ENCODE data around the gene ANGEL2.
A peak's percentile ranks its signal among the peaks of the same experiment; 100 is the strongest.
"Not testable (repeated sequence)": the region's sequence is repeated elsewhere in the genome, so short reads cannot be mapped to it uniquely, and the experiment has no call there.

ANGEL2 gene

DNA sequence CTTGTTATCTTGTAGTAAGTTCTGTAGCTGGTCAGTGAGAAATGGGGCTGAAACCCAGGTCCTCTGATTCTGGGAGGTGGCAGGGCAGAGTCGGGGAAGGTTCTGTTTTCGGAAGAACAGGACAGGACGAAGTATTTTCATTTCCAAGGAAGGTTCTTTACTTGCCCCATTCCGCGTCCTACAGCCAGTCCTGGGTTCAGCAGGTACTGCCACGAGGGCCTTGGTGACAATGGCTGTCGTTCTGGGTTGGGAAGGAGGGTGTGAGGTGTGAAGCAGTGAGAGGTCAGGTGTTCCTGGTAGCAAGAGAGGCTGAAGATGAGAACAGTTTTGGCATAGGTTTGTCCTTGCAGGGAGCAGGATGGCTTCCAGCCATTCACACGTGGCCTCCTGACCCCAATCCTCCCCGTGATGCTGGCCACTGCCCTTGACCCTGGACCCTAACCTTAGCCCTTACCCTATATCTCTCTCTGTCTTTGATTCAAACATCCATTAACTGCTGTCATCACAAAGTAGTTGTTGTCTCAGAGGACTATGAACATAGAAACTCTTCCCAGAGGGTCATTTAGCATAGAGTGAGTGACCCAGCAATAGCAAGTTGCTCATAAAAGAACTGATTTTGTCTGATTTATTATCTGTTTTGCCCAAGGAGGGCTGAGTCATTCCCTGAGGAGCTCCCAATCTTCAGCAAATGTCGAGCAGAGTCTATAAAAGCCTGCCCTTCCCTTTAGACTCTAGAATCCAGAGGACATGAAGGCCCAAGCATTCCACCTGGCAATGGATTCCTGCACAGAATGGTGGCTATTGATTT is 40.4 kb downstream of the ANGEL2 start:
- no peak for DNase-seq (ENCODE audit: low spot score)

- no peak for DNase-seq (ENCODE audit: low spot score)
Observed at GRCh38 chr1:212974711-212975110, 41.0 kb downstream of the ANGEL2 start.

DNA sequence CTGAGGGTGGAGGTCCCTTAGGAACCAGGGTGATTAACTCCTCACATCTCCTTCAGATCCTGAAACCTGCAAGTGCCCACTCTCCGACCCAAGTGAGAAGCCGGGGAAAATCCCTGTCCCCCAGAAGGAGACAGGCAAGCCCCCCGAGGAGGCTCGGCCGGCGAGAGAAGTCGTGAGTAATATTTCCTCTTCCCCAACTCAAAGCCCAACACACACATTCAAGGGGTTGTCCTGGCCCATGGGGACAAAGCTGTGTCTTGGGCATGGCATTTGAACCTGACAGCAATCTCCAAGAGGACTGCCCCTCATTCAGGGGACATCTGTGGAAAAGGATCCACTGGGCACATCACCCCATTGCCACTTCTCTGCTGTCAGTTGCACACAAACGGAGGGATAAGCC is 41.8 kb downstream of the ANGEL2 start:
- no peak for DNase-seq (ENCODE audit: low spot score)

DNA sequence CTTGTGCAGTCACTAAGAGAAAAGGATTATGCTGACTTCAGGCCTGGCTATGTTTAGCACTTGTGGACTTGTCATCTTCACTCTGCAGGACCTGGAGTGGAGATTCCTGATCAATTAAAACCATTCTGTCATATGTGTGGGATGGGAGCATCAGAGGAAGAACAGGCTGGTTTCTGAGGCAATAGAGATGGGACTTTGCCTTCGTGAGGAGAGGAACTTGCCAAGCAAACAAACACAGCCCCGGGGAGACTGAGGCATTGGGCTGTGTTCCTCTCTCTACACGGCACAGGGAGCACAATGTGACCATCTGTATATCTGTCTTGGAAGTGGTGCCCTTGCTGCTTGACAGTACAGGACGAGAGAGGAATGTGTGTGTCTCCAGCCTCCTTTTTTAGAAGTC is 42.2 kb downstream of the ANGEL2 start:
- no peak for DNase-seq (ENCODE audit: low spot score)

- no peak for DNase-seq (ENCODE audit: low spot score)
Observed at GRCh38 chr1:212971312-212971711, 44.4 kb downstream of the ANGEL2 start.

DNA sequence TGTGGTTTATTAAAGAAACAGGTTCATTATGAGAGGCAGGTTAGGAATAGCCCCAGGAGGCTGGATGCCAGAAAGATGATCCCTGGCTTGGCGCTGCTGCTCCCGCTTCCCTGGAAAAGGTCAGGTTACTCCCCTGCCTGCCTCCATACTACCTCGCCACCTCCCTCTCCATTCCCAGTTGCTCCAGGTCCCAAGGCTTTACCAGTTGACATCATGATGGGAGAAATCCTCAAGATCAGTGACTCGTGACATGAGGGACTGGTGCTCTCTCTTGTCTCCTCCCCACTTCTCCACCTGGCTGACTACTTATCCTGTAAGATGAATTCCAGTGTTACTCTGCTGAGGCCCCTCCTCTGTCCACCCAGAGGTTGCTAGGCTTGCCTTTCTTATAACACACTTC is 45.6 kb downstream of the ANGEL2 start:
- DNase-seq (ENCODE audit: low spot score): no peak

DNA sequence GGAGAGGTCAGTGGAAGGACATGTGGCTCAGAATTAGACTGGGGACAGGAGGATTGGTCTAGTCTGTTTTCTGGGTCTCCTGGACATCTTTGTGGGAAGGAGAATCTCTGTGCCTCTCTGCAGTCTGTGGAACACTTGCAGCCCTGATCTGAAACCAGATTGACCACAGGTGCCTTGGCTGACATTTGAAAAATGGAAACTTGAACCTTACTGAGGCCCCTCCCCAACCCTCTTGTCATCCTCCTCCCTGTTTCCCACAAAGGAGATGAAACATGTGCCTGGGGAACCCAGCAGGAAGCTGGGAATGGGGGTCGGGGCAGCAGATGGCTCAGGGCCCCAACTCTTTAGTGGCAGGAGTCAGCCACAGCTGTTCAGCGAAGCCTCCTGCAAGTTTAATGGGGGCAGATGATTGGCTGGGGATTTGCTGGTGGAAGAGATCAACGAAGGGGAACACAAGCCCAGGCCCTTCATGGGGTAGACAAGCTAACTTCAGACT is 47.3 kb downstream of the ANGEL2 start:
- no peak for DNase-seq (ENCODE audit: low spot score)

GRCh38 chr1:212967801-212968200 is 47.9 kb downstream of the ANGEL2 start:
- DNase-seq (ENCODE audit: low spot score): peak; percentile 50

- DNase-seq (ENCODE audit: low spot score): no peak
Observed at GRCh38 chr1:212966616-212967015, 49.1 kb downstream of the ANGEL2 start.

DNA sequence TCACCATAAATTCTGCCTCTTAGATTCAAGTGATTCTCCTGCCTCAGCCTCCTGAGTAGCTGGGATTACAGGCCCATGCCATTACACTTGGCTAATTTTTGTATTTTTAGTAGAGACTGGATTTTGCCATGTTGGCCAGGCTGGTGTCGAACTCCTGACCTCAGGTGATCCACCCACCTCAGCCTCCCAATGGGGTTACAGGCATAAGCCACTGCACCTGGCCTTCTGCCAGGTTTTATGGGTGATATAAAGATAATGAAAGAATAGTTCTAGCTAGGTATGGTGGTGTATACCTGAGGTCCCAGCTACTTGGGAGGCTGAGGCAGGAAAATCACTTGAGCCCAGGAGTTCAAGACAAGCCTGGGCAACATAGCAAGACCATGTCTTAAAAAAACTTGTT is 50.7 kb downstream of the ANGEL2 start:
- not testable (repeated sequence) for DNase-seq (ENCODE audit: low spot score)

DNA sequence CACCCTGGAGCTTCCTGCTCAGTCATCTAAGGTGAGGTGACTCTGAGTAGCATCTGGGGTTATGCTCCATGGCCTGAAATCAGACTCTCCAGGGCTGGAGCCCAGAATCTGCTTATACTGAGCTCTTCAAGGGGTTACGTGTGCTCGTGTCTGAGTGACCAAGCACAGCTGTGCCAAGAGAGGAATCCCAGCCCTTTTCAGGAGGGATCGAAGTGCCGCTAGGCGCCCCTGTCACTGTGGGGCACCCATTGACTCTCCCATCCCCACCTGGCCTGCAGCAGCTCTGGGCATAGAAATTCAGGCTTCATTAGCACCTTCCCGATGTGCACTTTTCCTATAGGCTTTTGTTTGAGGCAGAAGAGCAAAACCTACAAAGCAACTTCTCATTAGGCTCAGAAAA is 51.6 kb downstream of the ANGEL2 start:
- no peak for DNase-seq (ENCODE audit: low spot score)

DNA sequence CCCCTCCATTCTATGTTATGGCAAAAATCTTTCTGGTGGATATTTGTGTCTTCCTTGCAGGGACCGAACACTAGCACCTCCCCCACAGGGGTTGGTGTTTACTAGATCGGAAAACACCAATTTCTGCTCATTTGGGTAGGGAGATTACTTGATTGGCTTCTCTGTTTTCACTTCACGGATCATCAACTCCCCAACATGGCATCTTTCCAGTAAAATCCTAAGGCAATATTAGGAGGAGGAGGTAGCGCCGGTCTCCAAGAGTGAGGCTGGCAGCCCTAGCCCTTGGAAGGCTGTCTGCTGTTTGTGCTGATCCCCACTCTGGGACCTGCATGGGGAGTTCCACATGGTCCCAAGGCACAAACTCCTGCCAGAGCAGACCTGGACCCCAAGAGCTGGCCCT is 53.2 kb downstream of the ANGEL2 start:
- no peak for DNase-seq (ENCODE audit: low spot score)

DNA sequence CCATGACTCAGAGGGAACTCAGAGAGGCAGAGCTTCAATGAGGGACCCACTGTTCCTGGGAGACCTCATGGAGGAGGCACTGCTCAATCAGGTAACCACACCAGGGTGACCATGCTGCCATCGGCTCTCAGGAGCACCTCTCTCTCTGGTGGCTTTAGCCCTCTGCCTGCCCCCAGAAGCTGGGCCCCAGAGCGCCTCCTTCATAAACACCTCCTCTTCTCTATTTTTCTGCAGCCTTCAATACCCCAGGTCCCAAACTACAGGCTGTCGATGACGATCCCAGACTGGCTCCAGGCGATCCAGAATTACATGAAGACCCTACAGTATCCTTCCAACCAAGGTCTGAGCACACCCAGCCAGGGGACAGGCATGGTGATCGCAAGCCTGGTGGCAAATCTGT is 54.7 kb downstream of the ANGEL2 start:
- DNase-seq (ENCODE audit: low spot score): no peak

GRCh38 chr1:212959266-212960220 is 56.1 kb downstream of the ANGEL2 start:
- no peak for DNase-seq (ENCODE audit: low spot score)

- no peak for DNase-seq (ENCODE audit: low spot score)
Observed at GRCh38 chr1:212958175-212958574, 57.5 kb downstream of the ANGEL2 start.

DNA sequence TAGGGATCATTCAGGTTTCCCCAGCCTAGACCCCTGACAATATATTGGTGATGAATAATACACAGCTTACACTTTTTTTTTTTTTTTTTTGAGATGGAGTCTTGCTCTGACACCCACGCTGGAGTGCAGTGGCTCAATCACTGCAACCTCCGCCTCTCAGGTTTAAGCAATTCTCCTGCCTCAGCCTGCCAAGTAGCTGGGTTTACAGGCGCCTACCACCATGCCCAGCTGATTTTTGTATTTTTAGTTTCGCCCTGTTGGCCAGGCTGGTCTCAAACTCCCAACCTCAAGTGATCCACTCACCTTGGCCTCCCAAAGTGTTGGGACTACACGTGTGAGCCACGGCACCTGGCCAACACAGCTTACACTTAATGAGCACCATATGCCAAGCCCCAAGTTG is 58.1 kb downstream of the ANGEL2 start:
- no peak for DNase-seq (ENCODE audit: low spot score)

- DNase-seq (ENCODE audit: low spot score): no peak
Observed at GRCh38 chr1:212955961-212956620, 59.6 kb downstream of the ANGEL2 start.

GRCh38 chr1:212955098-212955497 is 60.6 kb downstream of the ANGEL2 start:
- DNase-seq (ENCODE audit: low spot score): no peak

DNA sequence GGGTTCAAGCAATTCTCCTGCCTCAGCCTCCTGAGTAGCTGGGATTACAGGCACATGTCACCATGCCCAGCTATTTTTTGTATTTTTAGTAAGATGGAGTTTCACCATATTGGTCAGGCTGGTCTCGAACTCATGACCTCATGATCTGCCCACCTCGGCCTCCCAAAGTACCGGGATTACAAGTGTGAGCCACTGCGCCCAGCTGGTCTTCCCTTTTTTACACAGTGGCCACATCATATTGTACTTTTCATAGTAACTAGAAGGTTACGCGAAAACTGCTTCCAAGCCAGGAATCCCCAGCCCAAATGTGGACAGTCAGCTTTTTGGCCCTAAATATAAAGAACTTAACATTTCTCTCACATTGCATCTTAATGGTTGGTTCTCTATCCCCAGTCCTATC is 61.2 kb downstream of the ANGEL2 start:
- no peak for DNase-seq (ENCODE audit: low spot score)

DNA sequence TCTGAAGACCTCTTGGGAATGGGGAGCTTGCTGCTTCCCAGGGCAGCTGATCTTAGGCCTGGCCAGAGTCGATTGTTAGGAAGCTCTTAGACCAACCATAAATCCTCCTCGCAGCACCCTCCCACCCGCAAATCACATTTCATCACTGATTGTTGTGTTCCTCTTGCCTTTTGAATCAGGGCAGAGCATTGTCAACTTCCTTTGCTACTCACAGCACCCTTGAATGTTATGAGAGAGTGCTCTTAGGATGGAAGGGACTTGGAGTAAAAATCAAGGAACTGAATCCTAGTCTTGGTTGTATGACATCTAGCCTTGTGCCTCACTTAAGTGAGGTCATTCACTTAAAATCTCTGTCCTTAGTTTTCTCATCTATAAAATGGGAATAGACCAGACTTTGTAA is 62.3 kb downstream of the ANGEL2 start:
- no peak for DNase-seq (ENCODE audit: low spot score)

- no peak for DNase-seq (ENCODE audit: low spot score)
Observed at GRCh38 chr1:212952641-212952976, 63.1 kb downstream of the ANGEL2 start.

DNA sequence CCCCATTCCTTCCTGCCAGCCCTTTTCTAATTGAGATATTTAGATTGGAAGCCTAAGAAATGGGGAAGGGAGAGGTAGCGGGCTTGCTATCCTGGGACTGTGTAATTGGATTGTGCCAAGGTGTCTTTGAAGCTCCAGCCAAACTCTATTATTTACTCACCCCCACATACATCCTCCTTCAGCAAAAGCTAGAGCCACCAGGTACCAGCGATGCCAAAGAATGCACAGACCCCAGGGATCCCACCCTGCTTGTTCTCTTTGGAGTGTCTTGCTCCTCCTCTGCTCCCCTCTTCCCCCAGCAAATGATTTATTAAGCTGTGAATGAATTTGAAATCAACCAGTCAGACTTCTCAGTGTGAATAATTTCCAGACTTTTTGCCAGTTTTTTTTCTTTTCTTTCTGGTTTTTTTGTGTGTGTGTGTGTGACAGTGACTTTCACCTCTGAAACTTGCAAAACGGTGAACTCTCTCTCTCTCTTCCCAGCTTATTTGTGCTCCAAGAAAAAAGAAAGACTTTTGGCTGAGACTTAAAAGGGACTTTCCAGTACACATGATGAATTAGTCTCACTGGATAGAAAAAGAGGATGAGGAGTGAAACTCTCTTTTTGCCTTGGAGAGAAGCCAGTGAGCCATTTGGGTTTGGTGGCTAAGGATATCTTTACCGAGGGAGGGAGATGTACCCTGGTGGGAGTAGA is 63.6 kb downstream of the ANGEL2 start:
- no peak for DNase-seq (ENCODE audit: low spot score)
